GM12878 (cell line): ENCODE data around the gene TNNT2. TPM values are rescaled to one million over a fixed set of nuclear protein-coding genes. Genes with fewer than 3 reads are reported as not detected.

Experiments used
- ATAC-seq: fragments of 200-7000 bp; cut with Tn5 transposase; 3 replicates; pipeline ENCODE4 v1.9.1; 2020; ENCODE audit warnings: mild to moderate bottlenecking, moderate library complexity
- BruUV-seq: library from RNA; stranded (reverse); fragments of 400-500 nt; replicated peaks from 2 replicates; lab custom pipeline; 2021; lab: Mats Ljungman, UMichigan
- CTCF ChIA-PET: fragments of 300-600 bp; sonication (Branson Sonifier 250); formaldehyde crosslinking; extraction: SDS; loops from one replicate; lab custom pipeline; 2021; ENCODE audit warnings: inconsistent platforms; lab: Yijun Ruan, JAX
- POLR2A ChIA-PET: fragments of 350-600 bp; formaldehyde crosslinking; extraction: SDS; loops from one replicate; lab custom pipeline; 2021; ENCODE audit warnings: inconsistent platforms; lab: Charles Lee
- RAD21 ChIA-PET: fragments of 300-600 bp; sonication (Branson Sonifier 250); formaldehyde crosslinking; loops from one replicate; lab custom pipeline; 2023; ENCODE audit warnings: antibody characterized with exemption; ENCODE audit not compliant: unreplicated experiment; lab: Charles Lee
- SMC1A ChIA-PET: fragments of 300-600 bp; sonication (Branson Sonifier 250); formaldehyde crosslinking; loops from one replicate; lab custom pipeline; 2023; ENCODE audit not compliant: unreplicated experiment, uncharacterized antibody; lab: Charles Lee
- DNase-seq: peaks from one replicate; pipeline ENCODE4 v3.0.0-alpha.2; 2011; ENCODE audit warnings: low read depth, low spot score
- FAIRE-seq: peaks from 3 replicates; lab custom pipeline; 2011; peaks lifted over from hg19 to GRCh38; lab: Jason Lieb, UNC
- H2AFZ ChIP-seq: 2 replicates; pipeline ENCODE4 v1.6.0; 2011; ENCODE audit warnings: low read depth, low read length, control low read depth; ENCODE audit not compliant: control insufficient read depth
- H3K27ac ChIP-seq: 2 replicates; pipeline ENCODE4 v1.5.1; 2011; ENCODE audit warnings: control low read depth; ENCODE audit not compliant: control insufficient read depth, insufficient read depth
- H3K27me3 ChIP-seq, 2 experiments: replicated peaks in 1 of 2; 2 replicates each; pipeline versions ENCODE4 v1.6.0 to v1.6.1; 2011; ENCODE audit warnings: low read length in 1 of 2; ENCODE audit not compliant: control insufficient read depth in 2 of 2, insufficient read depth in 2 of 2
- H3K36me3 ChIP-seq, 2 experiments: 2 replicates each; pipeline ENCODE4 v1.5.1; 2011; ENCODE audit warnings: low read length in 1 of 2; ENCODE audit not compliant: control insufficient read depth in 2 of 2, insufficient read depth in 2 of 2
- H3K4me1 ChIP-seq: 2 replicates; pipeline ENCODE4 v1.6.1; 2011; ENCODE audit warnings: mild to moderate bottlenecking, low read length, moderate library complexity, mixed read lengths; ENCODE audit not compliant: control insufficient read depth, insufficient read depth
- H3K4me2 ChIP-seq: 2 replicates; pipeline ENCODE4 v1.6.0; 2011; ENCODE audit warnings: control low read depth; ENCODE audit not compliant: control insufficient read depth, insufficient read depth
- H3K4me3 ChIP-seq: fragments of 200-600 bp; sonication (generic); 2 replicates; pipeline ENCODE4 v1.5.1; 2016
- H3K79me2 ChIP-seq: 2 replicates; pipeline ENCODE4 v1.6.0; 2011; ENCODE audit warnings: low read length; ENCODE audit not compliant: control insufficient read depth, insufficient read depth
- H3K9ac ChIP-seq: 2 replicates; pipeline ENCODE4 v1.8.0; 2011; ENCODE audit warnings: low read length, control low read depth, mixed read lengths; ENCODE audit not compliant: control insufficient read depth, insufficient read depth
- H3K9me3 ChIP-seq: replicated peaks from 3 replicates; pipeline ENCODE4 v1.5.1; 2011; ENCODE audit warnings: mild to moderate bottlenecking, low read length; ENCODE audit not compliant: control insufficient read depth, insufficient read depth
- H4K20me1 ChIP-seq: 2 replicates; pipeline ENCODE4 v1.6.0; 2011; ENCODE audit not compliant: control insufficient read depth, insufficient read depth
- ATF3 ChIP-seq: IDR thresholded peaks from 2 replicates; pipeline ENCODE4 v1.6.1; 2011; ENCODE audit warnings: low read depth, mild to moderate bottlenecking, low read length, moderate library complexity, borderline replicate concordance; ENCODE audit errors: extremely low read depth
- BCL11A ChIP-seq: IDR thresholded peaks from 2 replicates; pipeline ENCODE4 v1.6.1; 2011; ENCODE audit warnings: low read depth, low read length
- CBX3 ChIP-seq: fragments of 200-600 bp; sonication (generic); IDR thresholded peaks from 2 replicates; pipeline ENCODE4 v1.6.1; 2016; ENCODE audit warnings: low read depth, borderline replicate concordance
- GATAD2B ChIP-seq: fragments of 450-650 bp; conservative IDR thresholded peaks from 2 replicates; pipeline ENCODE4 v1.6.1; 2017; ENCODE audit warnings: low read depth, mild to moderate bottlenecking, moderate library complexity
- IRF4 ChIP-seq: IDR thresholded peaks from 2 replicates; pipeline ENCODE4 v1.6.1; 2011; ENCODE audit warnings: low read depth, low read length
- POLR2AphosphoS5 ChIP-seq: IDR thresholded peaks from 2 replicates; pipeline ENCODE4 v1.6.1; 2011; ENCODE audit warnings: mild to moderate bottlenecking, low read length, inconsistent platforms
- WGBS: methylation state at CpG from one replicate; pipeline ENCODE4 v1.1.6; 2016; ENCODE audit warnings: low lambda C conversion rate; ENCODE audit not compliant: insufficient replicate concordance, insufficient coverage; ENCODE audit errors: missing lambda C conversion rate; 5-methylcytosine and 5-hydroxymethylcytosine counted together
- in situ Hi-C: fragments of 300-500 bp; cut with MboI; formaldehyde crosslinking; loops from 9 replicates; pipeline ENCODE4 v1.14.3; 2018; ENCODE audit warnings: mixed read lengths
- intact Hi-C: fragments of 100-400 bp; cut with micrococcal nuclease; formaldehyde crosslinking; loops from one replicate; pipeline ENCODE4 v1.14.2; 2022; ENCODE audit not compliant: unreplicated experiment
- polyA plus RNA-seq, 11 experiments: library from polyadenylated mRNA; depleted of rRNA in 4 of 11; unstranded in 6 of 11; stranded (reverse) in 5 of 11; fragments of >200 nt; fragmentation: Nextera tagmentation in 4 of 11; fragmentation: Illumina TruSeq in 1 of 11; extraction: Ambion mirVana in 4 of 11; extraction: Trizol in 1 of 11; gene quantifications; 1 replicate in 1 of 11; 2 replicates in 10 of 11; pipeline versions ENCODE4 v1.2.1 to v1.2.3, GENCODE V29; 2011 to 2016; ENCODE audit warnings: inconsistent platforms in 2 of 11, missing spikeins in 2 of 11, low read depth in 1 of 11
- total RNA-seq, 4 experiments: library from RNA; depleted of rRNA in 3 of 4; stranded (reverse); fragments of >200 nt in 3 of 4; fragmentation: Illumina TruSeq in 1 of 4; extraction: Trizol in 1 of 4; gene quantifications; 2 replicates each; pipeline versions ENCODE4 v1.2.1 to v1.2.3, GENCODE V29; 2013 to 2021

TNNT2 gene
- total and polyA plus RNA-seq, 10 of the 15 experiments (the other 5 are each of a cell fraction or from before 2014, with no cell fraction given) = 2.2 TPM; not detected in 9

- CTCF ChIA-PET = interaction anchor here (1.4 to 4.8 kb wide), 7 partner anchors 11 to 167 kb away, joined by 3 to 46 read pairs (median 9); no protein-coding TSS in a partner anchor
- Histone ChIP-seq H3K9ac (no peak overlapping the region), H3K4me2 (no peak overlapping the region), H3K27me3 (peaks cover 0 to 1% of the 10 kb centered on the region in 2 experiments; a peak in 2 of 4 replicates), H4K20me1 (no peaks in the 10 kb centered on the region), H3K9me3 (no peaks in the 10 kb centered on the region; the same call in 2 of the 3 replicates), H3K27ac (no peak overlapping the region), H3K4me3 (no peak overlapping the region), H3K4me1 (no peaks in the 10 kb centered on the region), H2AFZ (no peak overlapping the region), H3K36me3 (no peaks in the 10 kb centered on the region), H3K79me2 (no peaks in the 10 kb centered on the region)
- TF ChIP-seq BCL11A = no peak
- TF ChIP-seq GATAD2B = no peak
- no peak for TF ChIP-seq ATF3
- TF ChIP-seq POLR2AphosphoS5 = no peak
- no peak for TF ChIP-seq IRF4
- TF ChIP-seq CBX3 = no peak
- 37% methylated on average over 5 of the region's 5 CpGs for WGBS
- SMC1A ChIA-PET = no interaction called here
- RAD21 ChIA-PET = interaction anchor here (1.1 to 4.4 kb wide), 2 partner anchors 33 to 168 kb away, joined by 4 to 19 read pairs; no protein-coding TSS in a partner anchor
- intact Hi-C loops (loop anchor here (5.0 kb wide), 1 partner anchor 93 kb away; no protein-coding TSS in a partner anchor), in situ Hi-C loops (no loop called here)
- ATAC-seq (no peak), DNase-seq (no peak), FAIRE-seq (no peak)
- BruUV-seq = no TSS peak
- POLR2A ChIA-PET = no interaction called here
Measured at GRCh38 chr1:201345081-201345355, 32.5 kb downstream of the TNNT2 start.
